Bronchial epithelial cell (primary cell): ENCODE measurements around the gene TMA7. TPM values are rescaled to one million over a fixed set of nuclear protein-coding genes. Genes with fewer than 3 reads are reported as not detected.
"Not testable (repeated sequence)": the region's sequence is repeated elsewhere in the genome, so short reads cannot be mapped to it uniquely, and the experiment has no call there.

Experiments used
- DNase-seq: peaks from one replicate; pipeline ENCODE4 v3.0.0-alpha.2; 2010; ENCODE audit warnings: low read depth
- FAIRE-seq: peaks from 2 replicates; lab custom pipeline; 2011; peaks lifted over from hg19 to GRCh38; lab: Jason Lieb, UNC
- H3K27me3 ChIP-seq: 2 replicates; pipeline ENCODE4 v1.5.1; 2011; ENCODE audit warnings: low read length; ENCODE audit not compliant: control insufficient read depth, insufficient read depth
- H3K36me3 ChIP-seq: 2 replicates; pipeline ENCODE4 v1.5.1; 2011; ENCODE audit warnings: low read length; ENCODE audit not compliant: control insufficient read depth, insufficient read depth
- H3K4me3 ChIP-seq: 2 replicates; pipeline ENCODE4 v1.5.1; 2011; ENCODE audit warnings: mild to moderate bottlenecking, low read depth, low read length, control low read depth
- CTCF ChIP-seq: IDR thresholded peaks from 2 replicates; pipeline ENCODE4 v1.5.1; 2011; ENCODE audit warnings: mild to moderate bottlenecking, moderate library complexity, low read length, control low read depth, inconsistent platforms; ENCODE audit not compliant: insufficient read depth, severe bottlenecking
- total RNA-seq: library from RNA; depleted of rRNA; stranded (reverse); fragments of >200 nt; gene quantifications from 2 replicates; pipeline ENCODE4 v1.2.1, GENCODE V29; 2014

Gene TMA7
- total RNA-seq, 1 donor from 2014 or later: 190 TPM

GRCh38 chr3:48399387-48400172 is 40.5 kb upstream of the TMA7 start:
- FAIRE-seq (no peak), DNase-seq (peak; percentile 34)
- peaks cover 12% of the 10 kb centered on the region for H3K36me3 ChIP-seq
- no peak for TF ChIP-seq CTCF
- H3K27me3 ChIP-seq: no peaks in the 10 kb centered on the region
- H3K4me3 ChIP-seq: no peak overlapping the region

- peak; percentile 78 for TF ChIP-seq CTCF
- peak; percentile 65 for DNase-seq
- FAIRE-seq: peak; percentile 96
- Histone ChIP-seq H3K27me3 (no peaks in the 10 kb centered on the region), H3K4me3 (no peak overlapping the region), H3K36me3 (peaks cover 17% of the 10 kb centered on the region)
These were observed 39.1 kb upstream of the TMA7 start for GRCh38 chr3:48400824-48401433.

- not testable (repeated sequence) for DNase-seq, FAIRE-seq, H3K4me3 ChIP-seq, H3K27me3 ChIP-seq
- peaks cover 19% of the 10 kb centered on the region for H3K36me3 ChIP-seq
These were observed 38.6 kb upstream of the TMA7 start for GRCh38 chr3:48401434-48401901.

GRCh38 chr3:48402281-48402732 is 37.8 kb upstream of the TMA7 start:
- Histone ChIP-seq H3K27me3 (no peaks in the 10 kb centered on the region), H3K4me3 (no peak overlapping the region), H3K36me3 (peaks cover 26% of the 10 kb centered on the region)
- DNase-seq: peak; percentile 90
- FAIRE-seq: peak; percentile 88
- no peak for TF ChIP-seq CTCF

- Histone ChIP-seq H3K36me3 (peaks cover 30% of the 10 kb centered on the region), H3K27me3 (no peaks in the 10 kb centered on the region), H3K4me3 (no peak overlapping the region)
- DNase-seq: no peak
- no peak for FAIRE-seq
- TF ChIP-seq CTCF: no peak
These were observed 37.1 kb upstream of the TMA7 start for GRCh38 chr3:48402907-48403306.

- Histone ChIP-seq H3K36me3 (peaks cover 37% of the 10 kb centered on the region), H3K4me3 (no peak overlapping the region), H3K27me3 (no peaks in the 10 kb centered on the region)
- FAIRE-seq: no peak
- no peak for DNase-seq
- no peak for TF ChIP-seq CTCF
These were observed 36.3 kb upstream of the TMA7 start for GRCh38 chr3:48403533-48404439.
